Fibroblast of skin of right quadriceps (primary cell): Measurements from ENCODE around the gene LRFN4.
A peak's percentile ranks its signal among the peaks of the same experiment; 100 is the strongest.

Experiments used
- DNase-seq: peaks from one replicate; pipeline ENCODE4 v3.0.0-alpha.2; 2013

LRFN4 gene

DNA sequence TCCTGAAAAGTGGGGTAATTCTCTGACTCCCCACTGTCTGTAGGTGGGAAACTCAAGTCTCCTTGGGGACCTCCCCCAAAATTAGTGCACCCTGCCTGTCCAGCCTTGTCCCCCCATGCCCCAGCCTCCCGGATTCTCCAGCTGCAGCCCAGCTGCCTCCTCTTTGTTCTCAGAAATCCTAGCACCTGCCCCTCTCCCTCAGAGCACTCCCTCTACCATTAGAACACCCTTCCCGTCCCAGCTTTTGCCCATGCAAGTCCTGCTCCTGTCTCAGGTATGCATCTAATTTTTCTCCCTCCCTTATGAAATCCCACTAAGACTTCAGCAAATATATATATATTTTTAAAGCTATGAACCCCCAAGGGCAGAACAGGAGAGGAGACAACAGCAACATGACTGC lies 37.3 kb downstream of the LRFN4 start:
- no peak for DNase-seq

GRCh38 chr11:66901964-66902390 lies 45.1 kb downstream of the LRFN4 start:
- DNase-seq, result no peak

GRCh38 chr11:66902486-66903177 lies 45.8 kb downstream of the LRFN4 start:
- DNase-seq, result no peak

DNA sequence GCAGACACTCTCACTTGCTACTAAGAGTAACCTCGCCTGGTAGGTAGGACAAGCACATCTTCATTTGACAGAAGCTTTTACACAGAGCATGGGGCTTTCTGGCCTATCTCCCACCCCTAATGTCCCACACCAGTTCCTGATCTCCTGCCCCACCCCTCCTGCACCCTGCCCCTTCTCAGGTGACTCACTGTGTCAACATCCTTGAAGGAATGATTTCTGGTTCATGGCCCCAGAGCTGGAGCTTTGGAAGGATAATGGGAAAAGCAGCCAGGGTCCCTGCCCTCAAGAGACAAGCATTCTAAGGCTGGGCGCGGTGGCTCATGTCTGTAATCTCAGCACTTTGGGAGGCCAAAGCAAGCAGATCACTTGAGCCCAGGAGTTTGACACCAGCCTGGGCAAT lies 47.2 kb downstream of the LRFN4 start:
- DNase-seq, result no peak

DNA sequence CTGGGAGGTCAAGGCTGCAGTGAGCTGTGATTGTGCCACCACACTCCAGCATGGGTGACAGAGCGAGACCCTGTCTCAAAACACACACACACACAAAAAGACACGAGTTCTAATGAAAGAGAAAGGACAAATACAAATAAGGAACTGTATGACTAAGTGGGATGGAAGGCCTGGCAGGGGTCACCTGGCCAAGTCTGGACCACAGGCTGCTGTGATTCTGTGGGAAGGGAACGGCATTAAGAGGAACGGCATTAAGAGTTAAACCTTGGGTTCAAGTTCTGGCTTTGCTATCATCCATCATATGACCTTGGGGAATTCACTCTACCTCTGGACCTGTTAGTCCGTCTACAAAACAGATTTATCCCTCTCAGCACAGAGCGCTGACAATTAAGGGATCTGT lies 47.7 kb downstream of the LRFN4 start:
- no peak for DNase-seq

DNA sequence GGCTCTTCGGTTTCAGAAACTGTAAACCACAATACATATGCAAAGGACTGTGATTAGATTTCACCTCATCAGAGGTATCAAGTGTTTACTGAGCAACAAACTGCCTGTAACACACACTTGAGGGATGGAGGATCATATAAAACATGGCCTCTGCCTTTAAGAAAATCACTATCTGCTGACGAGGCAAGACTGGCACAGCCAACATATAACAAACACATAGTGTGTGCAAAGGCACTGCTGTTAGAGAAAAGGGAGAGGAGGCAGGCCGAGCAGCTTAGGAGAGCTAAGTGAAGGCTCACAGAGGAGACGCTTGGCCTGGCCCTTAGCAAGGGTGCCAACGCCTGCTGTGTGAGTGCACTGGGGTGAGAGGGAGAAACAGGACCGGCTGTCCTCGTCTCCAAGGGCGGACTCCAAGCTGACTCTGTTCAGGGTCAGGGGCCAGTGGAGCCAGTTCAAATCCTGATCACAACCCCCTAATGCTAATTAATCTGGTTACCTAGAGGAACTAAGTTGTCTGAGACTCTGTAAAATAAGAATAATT lies 48.2 kb downstream of the LRFN4 start:
- DNase-seq, result no peak

GRCh38 chr11:66905631-66906030 lies 48.8 kb downstream of the LRFN4 start:
- no peak for DNase-seq

DNA sequence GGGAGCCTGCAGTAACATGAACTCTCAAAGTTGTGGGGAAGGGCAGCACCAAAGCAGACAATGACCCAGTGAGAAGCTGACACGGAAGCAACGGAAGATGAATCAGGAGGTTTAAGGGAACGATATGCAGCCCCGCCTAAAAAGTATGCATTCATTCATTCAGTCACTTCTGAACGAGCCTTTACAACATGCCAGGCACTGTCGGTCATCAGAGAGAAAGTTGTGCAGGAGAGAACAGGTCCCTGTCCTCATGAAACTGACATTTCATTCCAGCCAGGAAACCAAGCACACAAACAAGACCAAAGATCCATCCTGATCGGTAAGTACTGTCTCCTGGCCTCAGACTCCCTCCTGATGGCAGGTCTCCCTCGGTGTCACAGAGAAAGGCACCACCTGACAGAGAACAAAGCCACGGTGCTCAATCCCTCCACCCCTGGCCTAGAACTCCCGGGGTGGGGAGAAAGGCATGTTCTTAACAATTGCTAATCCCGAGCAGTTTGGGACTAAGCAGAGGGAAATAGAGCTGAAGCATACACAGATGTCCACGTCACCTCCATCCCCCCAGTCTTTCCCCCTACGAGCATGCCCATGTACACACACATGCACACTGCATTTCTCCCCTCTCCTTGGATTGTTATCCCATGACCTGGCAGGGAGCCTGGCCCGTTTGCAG lies 49.3 kb downstream of the LRFN4 start:
- DNase-seq, result peak; percentile 39

DNA sequence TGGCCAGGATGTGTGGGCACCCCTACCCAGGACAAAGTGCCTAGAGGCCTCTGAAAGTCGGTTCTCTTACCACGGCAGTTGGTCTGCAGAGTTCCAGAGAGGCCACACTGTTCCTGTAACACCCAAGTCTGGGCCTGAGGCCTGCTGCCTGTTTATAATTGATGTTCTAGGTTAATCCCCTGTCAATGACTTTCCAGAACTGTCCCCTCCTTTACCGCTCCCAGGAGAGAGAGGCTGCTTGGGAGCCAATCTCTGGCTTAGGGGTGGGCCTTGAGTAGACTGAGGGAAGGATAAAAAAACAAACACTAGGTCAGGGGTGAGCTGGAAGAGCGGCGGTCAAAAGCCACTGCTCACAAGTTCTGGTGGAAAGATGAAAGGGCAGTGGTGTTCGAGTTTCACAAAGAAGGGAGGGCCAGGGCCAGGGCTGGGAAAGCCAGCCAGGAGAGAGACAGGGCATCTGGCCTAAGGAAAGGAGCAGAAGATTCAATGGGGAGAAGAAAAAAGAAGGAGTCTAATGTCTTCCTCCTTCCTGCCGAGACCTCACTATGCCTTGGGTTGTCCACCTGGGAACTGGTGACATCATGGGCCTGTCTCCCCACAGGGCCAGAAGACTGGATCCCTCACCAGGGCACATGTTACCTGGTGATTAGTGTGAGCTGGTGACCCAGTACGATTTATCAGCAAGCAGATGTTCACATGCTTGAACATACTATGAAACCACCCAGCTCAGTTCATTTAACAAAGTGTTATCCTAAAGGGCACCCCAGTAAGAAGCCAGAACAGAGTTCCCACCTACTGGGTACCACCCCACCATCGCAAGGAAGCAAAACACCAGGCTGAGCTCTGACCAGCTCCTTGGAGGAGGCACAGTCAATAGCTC lies 51.1 kb downstream of the LRFN4 start:
- no peak for DNase-seq

DNA sequence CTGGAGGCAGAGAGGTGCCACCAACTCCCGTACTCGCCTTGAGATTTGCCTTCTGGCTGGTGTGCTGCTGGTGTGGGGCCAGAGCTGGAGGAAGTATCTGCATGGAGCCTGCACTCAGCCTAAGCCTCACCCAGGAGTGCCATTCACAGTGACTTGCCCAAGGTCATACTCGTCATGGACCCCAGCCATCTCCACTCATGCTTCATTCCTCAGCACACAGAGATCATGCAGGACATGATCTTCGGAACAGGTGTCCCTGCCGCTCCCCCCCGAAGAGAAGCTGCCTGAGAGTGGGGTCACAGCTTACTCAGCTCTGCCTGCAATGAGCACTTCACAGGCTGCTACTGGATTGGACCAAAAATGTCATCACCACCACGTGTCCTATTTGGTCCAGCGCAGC lies 52.3 kb downstream of the LRFN4 start:
- no peak for DNase-seq

- no peak for DNase-seq
Observed at GRCh38 chr11:66910016-66910415, 53.2 kb downstream of the LRFN4 start.
